KBM-7 (cell line): ENCODE measurements around the gene GRM2.

Experiments
- DNase-seq: peaks from one replicate; pipeline ENCODE4 v3.0.0-alpha.2; 2015
- in situ Hi-C: fragments of 300-500 bp; cut with MboI; formaldehyde crosslinking; loops from 2 replicates; pipeline ENCODE4 v1.14.3; 2020; ENCODE audit warnings: low sequenced_read_pairs, low pct_unique_long_range_greater_than_20kb, mixed read lengths

The GRM2 gene

GRCh38 chr3:51703068-51703760 lies 3.7 kb upstream of the GRM2 start:
- no peak for DNase-seq

GRCh38 chr3:51703761-51704510 lies 2.9 kb upstream of the GRM2 start:
- DNase-seq, result no peak
- in situ Hi-C loops, result no loop called here

More at GRCh38 chr3:51703068-51703760, 3.7 kb upstream of the GRM2 start:
- in situ Hi-C loops, result no loop called here

GRCh38 chr3:51704511-51704950 lies 2.3 kb upstream of the GRM2 start:
- no peak for DNase-seq
- in situ Hi-C loops, result no loop called here

GRCh38 chr3:51705276-51706020 lies 1.4 kb upstream of the GRM2 start:
- in situ Hi-C loops, result no loop called here
- DNase-seq, result no peak

GRCh38 chr3:51706021-51706485 lies 815 bp upstream of the GRM2 start:
- DNase-seq, result no peak
- in situ Hi-C loops, result no loop called here

- in situ Hi-C loops, result no loop called here
- DNase-seq, result no peak
Observed at GRCh38 chr3:51708216-51708845, 1.5 kb downstream of the GRM2 start.

- DNase-seq, result no peak
- in situ Hi-C loops, result no loop called here
Observed at GRCh38 chr3:51709004-51709420, 2.1 kb downstream of the GRM2 start.

GRCh38 chr3:51709675-51710074 lies 2.8 kb downstream of the GRM2 start:
- no peak for DNase-seq
- in situ Hi-C loops, result no loop called here

GRCh38 chr3:51710631-51711351 lies 3.9 kb downstream of the GRM2 start:
- in situ Hi-C loops, result no loop called here
- no peak for DNase-seq

- in situ Hi-C loops, result no loop called here
- DNase-seq, result no peak
Observed at GRCh38 chr3:51711352-51712037, 4.6 kb downstream of the GRM2 start.

- in situ Hi-C loops, result no loop called here
- DNase-seq, result no peak
Observed at GRCh38 chr3:51712038-51712420, 5.2 kb downstream of the GRM2 start.

- no peak for DNase-seq
- in situ Hi-C loops, result no loop called here
Observed at GRCh38 chr3:51712511-51712931, 5.7 kb downstream of the GRM2 start.

- in situ Hi-C loops, result no loop called here
- DNase-seq, result no peak
Observed at GRCh38 chr3:51712963-51713362, 6.1 kb downstream of the GRM2 start.

- DNase-seq, result no peak
- in situ Hi-C loops, result no loop called here
Observed at GRCh38 chr3:51715231-51715976, 8.5 kb downstream of the GRM2 start.

- DNase-seq, result no peak
- in situ Hi-C loops, result no loop called here
Observed at GRCh38 chr3:51715977-51716294, 9.1 kb downstream of the GRM2 start.

- no peak for DNase-seq
- in situ Hi-C loops, result no loop called here
Observed at GRCh38 chr3:51716805-51717204, 9.9 kb downstream of the GRM2 start.

- in situ Hi-C loops, result no loop called here
- DNase-seq, result no peak
Observed at GRCh38 chr3:51717446-51717845, 10.6 kb downstream of the GRM2 start.

- in situ Hi-C loops, result no loop called here
- no peak for DNase-seq
Observed at GRCh38 chr3:51717947-51718346, 11.1 kb downstream of the GRM2 start.
